H1 (cell line): ENCODE measurements around the gene ARL10. TPM values are rescaled to one million over a fixed set of nuclear protein-coding genes. Genes with fewer than 3 reads are reported as not detected.

Experiments
- CTCF ChIA-PET: fragments of 300-600 bp; sonication (Branson Sonifier 250); formaldehyde crosslinking; loops from one replicate; lab custom pipeline; 2021; ENCODE audit not compliant: partially characterized antibody; lab: Charles Lee
- POLR2A ChIA-PET: fragments of 300-600 bp; sonication (Branson Sonifier 250); formaldehyde crosslinking; loops from one replicate; lab custom pipeline; 2021; ENCODE audit warnings: inconsistent platforms; ENCODE audit not compliant: partially characterized antibody; lab: Charles Lee
- DNase-seq, 2 experiments: peaks; one replicate each; pipeline versions ENCODE4 v3.0.0 to v3.0.0-alpha.2; 2010 to 2022; ENCODE audit warnings: low spot score in 2 of 2, low read depth in 1 of 2, mixed read lengths in 1 of 2
- FAIRE-seq: peaks from 2 replicates; lab custom pipeline; 2011; peaks lifted over from hg19 to GRCh38; lab: Jason Lieb, UNC
- H2AFZ ChIP-seq: 2 replicates; pipeline ENCODE4 v1.8.1; 2012; ENCODE audit warnings: low read length, inconsistent platforms
- H2AK5ac ChIP-seq: 2 replicates; pipeline ENCODE4 v1.6.1; 2013; ENCODE audit warnings: low read depth, low read length
- H2BK120ac ChIP-seq: replicated peaks from 2 replicates; pipeline ENCODE3; 2013; ENCODE audit warnings: low read depth, low read length, inconsistent platforms
- H2BK12ac ChIP-seq: 2 replicates; pipeline ENCODE4 v1.6.1; 2013; ENCODE audit warnings: low read depth, low read length
- H2BK15ac ChIP-seq: 2 replicates; pipeline ENCODE4 v1.6.1; 2013; ENCODE audit warnings: low read length
- H2BK20ac ChIP-seq: 2 replicates; pipeline ENCODE4 v1.6.1; 2013; ENCODE audit warnings: low read length
- H2BK5ac ChIP-seq: 2 replicates; pipeline ENCODE4 v1.6.1; 2013; ENCODE audit warnings: low read depth, low read length
- H3K14ac ChIP-seq: 2 replicates; pipeline ENCODE4 v1.6.1; 2013; ENCODE audit warnings: inconsistent platforms; ENCODE audit not compliant: insufficient read length
- H3K18ac ChIP-seq: 2 replicates; pipeline ENCODE4 v1.6.1; 2013; ENCODE audit warnings: low read length; ENCODE audit errors: extremely low read depth
- H3K23ac ChIP-seq: 2 replicates; pipeline ENCODE4 v1.6.1; 2013; ENCODE audit warnings: inconsistent platforms; ENCODE audit not compliant: insufficient read length
- H3K23me2 ChIP-seq: 2 replicates; pipeline ENCODE4 v1.6.1; 2013; ENCODE audit warnings: low read depth, low read length
- H3K27ac ChIP-seq: 2 replicates; pipeline ENCODE4 v1.6.1; 2011; ENCODE audit warnings: low read depth, low read length, inconsistent platforms
- H3K27me3 ChIP-seq, 4 experiments: replicated peaks in 1 of 4; 1 replicate in 1 of 4; 2 replicates in 3 of 4; pipeline versions ENCODE4 v1.6.1 to v1.8.1; 2011 to 2013; ENCODE audit warnings: low read length in 3 of 4, mild to moderate bottlenecking in 3 of 4, inconsistent platforms in 2 of 4, mixed read lengths in 2 of 4, moderate library complexity in 1 of 4; ENCODE audit not compliant: control insufficient read depth in 3 of 4, insufficient read depth in 3 of 4; ENCODE audit errors: extremely low read depth in 1 of 4
- H3K36me3 ChIP-seq, 4 experiments: 2 replicates each; pipeline versions ENCODE4 v1.6.1 to v1.8.1; 2011 to 2013; ENCODE audit warnings: mild to moderate bottlenecking in 4 of 4, low read length in 3 of 4, moderate library complexity in 2 of 4, control low read depth in 1 of 4, inconsistent platforms in 1 of 4; ENCODE audit not compliant: insufficient read depth in 4 of 4, control insufficient read depth in 2 of 4
- H3K4ac ChIP-seq: replicated peaks from 2 replicates; pipeline ENCODE3; 2013; ENCODE audit warnings: low read length, low read depth, mixed read lengths, inconsistent platforms; ENCODE audit not compliant: insufficient read length
- H3K4me1 ChIP-seq, 4 experiments: replicated peaks in 1 of 4; 1 replicate in 1 of 4; 2 replicates in 3 of 4; pipeline versions ENCODE4 v1.6.1 to v1.8.1; 2011 to 2013; ENCODE audit warnings: low read length in 3 of 4, inconsistent platforms in 2 of 4, mixed read lengths in 1 of 4; ENCODE audit not compliant: insufficient read depth in 4 of 4, control insufficient read depth in 3 of 4
- H3K4me2 ChIP-seq, 2 experiments: 2 replicates each; pipeline versions ENCODE4 v1.6.1 to v1.8.1; 2011 to 2013; ENCODE audit warnings: low read depth in 2 of 2, low read length in 2 of 2, control low read depth in 1 of 2, inconsistent platforms in 1 of 2, mild to moderate bottlenecking in 1 of 2; ENCODE audit not compliant: insufficient read depth in 1 of 2
- H3K4me3 ChIP-seq, 4 experiments: fragments of 200-600, 300-600 bp in 1 of 4; sonication (generic), shearing (Covaris generic), sonication (Bioruptor Twin) in 1 of 4; 2 replicates each; pipeline versions ENCODE4 v1.5.1 to v1.8.1; 2011 to 2016; ENCODE audit warnings: low read length in 4 of 4, low read depth in 3 of 4, control low read depth in 2 of 4, inconsistent platforms in 2 of 4, mild to moderate bottlenecking in 2 of 4, mixed read lengths in 1 of 4, moderate library complexity in 1 of 4; ENCODE audit not compliant: insufficient read depth in 2 of 4; ENCODE audit errors: extremely low read depth in 1 of 4
- H3K56ac ChIP-seq: replicated peaks from 2 replicates; pipeline ENCODE3; 2013; ENCODE audit warnings: low read depth, mild to moderate bottlenecking, mixed read lengths, low read length, inconsistent platforms; ENCODE audit not compliant: insufficient read length
- H3K79me1 ChIP-seq: 2 replicates; pipeline ENCODE4 v1.6.1; 2013; ENCODE audit warnings: low read depth, low read length, control low read depth
- H3K79me2 ChIP-seq, 2 experiments: 2 replicates each; pipeline versions ENCODE4 v1.6.1 to v1.8.1; 2012 to 2013; ENCODE audit warnings: low read length in 2 of 2, mild to moderate bottlenecking in 2 of 2, inconsistent platforms in 1 of 2; ENCODE audit not compliant: insufficient read depth in 2 of 2, control insufficient read depth in 1 of 2
- H3K9ac ChIP-seq, 4 experiments: replicated peaks in 1 of 4; 1 replicate in 1 of 4; 2 replicates in 3 of 4; pipeline versions ENCODE4 v1.6.1 to v1.8.1; 2011 to 2013; ENCODE audit warnings: low read depth in 3 of 4, low read length in 3 of 4, control low read depth in 2 of 4, mild to moderate bottlenecking in 2 of 4, moderate library complexity in 2 of 4, inconsistent platforms in 1 of 4; ENCODE audit errors: extremely low read depth in 1 of 4
- H3K9me3 ChIP-seq, 2 experiments: 2 replicates each; pipeline versions ENCODE4 v1.6.1 to v1.8.1; 2012 to 2013; ENCODE audit warnings: mild to moderate bottlenecking in 2 of 2, moderate library complexity in 2 of 2, control low read depth in 1 of 2, inconsistent platforms in 1 of 2, low read depth in 1 of 2, low read length in 1 of 2, mixed read lengths in 1 of 2; ENCODE audit not compliant: insufficient read depth in 2 of 2
- H4K20me1 ChIP-seq, 2 experiments: replicated peaks in 1 of 2; 2 replicates each; pipeline versions ENCODE3 to v1.8.1; 2011 to 2013; ENCODE audit warnings: inconsistent platforms in 2 of 2, low read length in 2 of 2, mild to moderate bottlenecking in 1 of 2; ENCODE audit not compliant: insufficient read depth in 2 of 2, control insufficient read depth in 1 of 2
- H4K5ac ChIP-seq: 2 replicates; pipeline ENCODE4 v1.6.1; 2013; ENCODE audit warnings: low read length, low read depth, mixed read lengths, inconsistent platforms; ENCODE audit not compliant: insufficient read length
- H4K8ac ChIP-seq: 2 replicates; pipeline ENCODE4 v1.8.0; 2013; ENCODE audit warnings: mild to moderate bottlenecking, moderate library complexity, low read length, inconsistent platforms; ENCODE audit not compliant: insufficient read depth; ENCODE audit errors: extremely low read depth
- H4K91ac ChIP-seq: replicated peaks from 2 replicates; pipeline ENCODE3; 2013; ENCODE audit warnings: low read length, mixed read lengths, inconsistent platforms; ENCODE audit not compliant: insufficient read length
- EP300 ChIP-seq, 2 experiments: IDR thresholded peaks; 1 replicate in 1 of 2; 2 replicates in 1 of 2; pipeline ENCODE4 v1.6.1; 2011 to 2012; ENCODE audit warnings: low read depth in 2 of 2, low read length in 2 of 2, mild to moderate bottlenecking in 2 of 2, borderline replicate concordance in 1 of 2, inconsistent platforms in 1 of 2, moderate library complexity in 1 of 2
- NANOG ChIP-seq: IDR thresholded peaks from 2 replicates; pipeline ENCODE4 v1.6.1; 2011; ENCODE audit warnings: low read length, low read depth, mild to moderate bottlenecking, inconsistent platforms; ENCODE audit not compliant: insufficient read depth, poor library complexity, severe bottlenecking
- POU5F1 ChIP-seq: IDR thresholded peaks from 2 replicates; pipeline ENCODE4 v1.6.1; 2011; ENCODE audit warnings: low read depth, mild to moderate bottlenecking, low read length, moderate library complexity
- RNF2 ChIP-seq: fragments of 200-900, 300-1000 bp; sonication (generic); IDR thresholded peaks from 2 replicates; pipeline ENCODE4 v1.7.1; 2016; ENCODE audit warnings: borderline replicate concordance, low read depth, mild to moderate bottlenecking, antibody characterized with exemption, low read length; ENCODE audit not compliant: poor library complexity, severe bottlenecking; ENCODE audit errors: missing control alignments
- SUZ12 ChIP-seq: fragments of 200-600 bp; sonication (generic); IDR thresholded peaks from 2 replicates; pipeline ENCODE4 v1.6.1; 2012; ENCODE audit warnings: mild to moderate bottlenecking, inconsistent platforms, low read length, moderate library complexity, mixed read lengths
- YY1 ChIP-seq: IDR thresholded peaks from 2 replicates; pipeline ENCODE4 v1.6.1; 2011; ENCODE audit warnings: low read depth, mild to moderate bottlenecking, low read length
- WGBS, 2 experiments: shearing (Covaris generic) in 1 of 2; methylation state at CpG; one replicate each; pipeline versions ENCODE4 v1.1.6 to v1.1.7; 2013 to 2015; ENCODE audit warnings: low lambda C conversion rate in 2 of 2, mixed read lengths in 2 of 2, inconsistent platforms in 1 of 2, low coverage in 1 of 2, missing lambda C conversion rate in 1 of 2; ENCODE audit not compliant: insufficient replicate concordance in 2 of 2, insufficient coverage in 1 of 2, insufficient read length in 1 of 2; ENCODE audit errors: extremely low coverage in 1 of 2, missing lambda C conversion rate in 1 of 2; 5-methylcytosine and 5-hydroxymethylcytosine counted together
- polyA plus RNA-seq, 7 experiments: library from polyadenylated mRNA; depleted of rRNA in 3 of 7; stranded (reverse) in 5 of 7; unstranded in 2 of 7; fragments of >200 nt in 5 of 7; fragments of 200-250 nt in 2 of 7; gene quantifications; 1 replicate in 5 of 7; 2 replicates in 1 of 7; 4 replicates in 1 of 7; pipeline versions ENCODE4 v1.2.1 to v1.2.3, GENCODE V29; 2011 to 2013; ENCODE audit warnings: missing spikeins in 2 of 7, mixed read lengths in 2 of 7
- total RNA-seq: library from RNA; stranded (reverse); fragmentation: NEBNext Ultra II Directional; extraction: Animal tissue kit (Norgen Biotek cat#: 25700); gene quantifications from 2 replicates; pipeline ENCODE4 v1.2.1, GENCODE V29; 2021
- TF ChIP-seq, protein P1 (sequence below): IDR thresholded peaks from 2 replicates; pipeline ENCODE4 v1.6.1; 2011; ENCODE audit warnings: low read depth, mild to moderate bottlenecking, low read length; ENCODE audit not compliant: insufficient read depth

Gene ARL10
- total and polyA plus RNA-seq, 2 of the 8 experiments (the other 6 are each of a cell fraction or from before 2014, with no cell fraction given) = 3.1 to 7.4 TPM

GRCh38 chr5:176412517-176413254, 47.4 kb downstream of the ARL10 start:
- Histone ChIP-seq H3K4me1 (peaks cover 0 to 3% (median 0%) of the 10 kb centered on the region in 4 experiments; a peak in 4 of 7 replicates), H3K18ac (no peak overlapping the region), H2BK5ac (no peak overlapping the region), H4K91ac (no peak overlapping the region), H3K4me2 (no peak overlapping the region), H3K9me3 (no peaks in the 10 kb centered on the region), H3K23ac (no peak overlapping the region), H2BK120ac (no peak overlapping the region), H4K20me1 (peaks cover 0 to 2% of the 10 kb centered on the region in 2 experiments), H3K27me3 (peaks cover 0 to 10% (median 9%) of the 10 kb centered on the region in 4 experiments; a peak in 5 of 7 replicates), H3K4ac (no peak overlapping the region), H3K27ac (no peak overlapping the region), H2BK20ac (no peak overlapping the region), H3K79me2 (no peaks in the 10 kb centered on the region), H2BK12ac (no peak overlapping the region), H2BK15ac (no peak overlapping the region), H3K4me3 (no peak overlapping the region), H2AK5ac (no peak overlapping the region), H4K8ac (no peak overlapping the region), H3K23me2 (no peaks in the 10 kb centered on the region; the same call in 1 of the 2 replicates), H3K79me1 (no peaks in the 10 kb centered on the region), H3K14ac (no peak overlapping the region), H2AFZ (no peak overlapping the region), H3K9ac (no peak overlapping the region), H3K56ac (no peak overlapping the region), H3K36me3 (0 out of 8 replicates have a peak, but pooled peaks cover 0 to 2% (median 0%) of the 10 kb centered on the region in 4 experiments), H4K5ac (no peak overlapping the region)
- TF ChIP-seq, protein P1, sequence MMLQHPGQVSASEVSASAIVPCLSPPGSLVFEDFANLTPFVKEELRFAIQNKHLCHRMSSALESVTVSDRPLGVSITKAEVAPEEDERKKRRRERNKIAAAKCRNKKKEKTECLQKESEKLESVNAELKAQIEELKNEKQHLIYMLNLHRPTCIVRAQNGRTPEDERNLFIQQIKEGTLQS = no peak
- TF ChIP-seq YY1 (no peak), EP300 (IDR thresholded peaks at IDR 0.05; ENCODE audit: borderline replicate concordance in 1 of 2, low read depth in 2 of 2, low read length in 2 of 2) (no peak), POU5F1 (no peak), NANOG (no peak), RNF2 (no peak), SUZ12 (no peak)
- no peak for DNase-seq
- 88% methylated on average over 10 of the region's 10 CpGs; no CpG with 5 or more reads in 1 of the 2 experiments for WGBS, 2 experiments
- ChIA-PET POLR2A (no interaction called here), CTCF (interaction anchor here (0.6 kb wide), 1 partner anchor 40 kb away, joined by 3 read pairs; no protein-coding TSS in a partner anchor)
- no peak for FAIRE-seq
